ENCODE measurements around the gene KRT77. TPM values are rescaled to one million over a fixed set of nuclear protein-coding genes. Genes with fewer than 3 reads are reported as not detected.

Gene KRT77
- total RNA-seq, 2 experiments from 2014 or later = not detected

- ChIA-PET POLR2A (no interaction called here), CTCF (ENCODE audit: unreplicated experiment) (no interaction called here)
- Histone ChIP-seq H3K4me2 (ENCODE audit: low read length) (peak overlapping the region; percentile 43; the same call in 1 of the 2 replicates), H3K4me3 (ENCODE audit: low read depth, low read length, poor library complexity, severe bottlenecking) (no peak overlapping the region), H3K4me1 (ENCODE audit: insufficient read depth, low read length, poor library complexity, severe bottlenecking) (no peaks in the 10 kb centered on the region), H4K20me1 (ENCODE audit: insufficient read depth, low read length) (no peaks in the 10 kb centered on the region), H3K36me3 (ENCODE audit: insufficient read depth, low read length) (no peaks in the 10 kb centered on the region), H3K27ac (ENCODE audit: low read depth, low read length, poor library complexity, severe bottlenecking) (no peak overlapping the region), H2AFZ (ENCODE audit: low read length) (no peak overlapping the region), H3K9me3 (ENCODE audit: low read length) (no peaks in the 10 kb centered on the region), H3K79me2 (ENCODE audit: insufficient read depth, low read depth, low read length) (no peaks in the 10 kb centered on the region), H3K9me2 (ENCODE audit: insufficient read depth, low read length) (no peaks in the 10 kb centered on the region)
- no TSS peak for BruUV-seq (replicated peaks)
- TF ChIP-seq EZH2phosphoT487 (IDR thresholded peaks at IDR 0.05; ENCODE audit: borderline replicate concordance, low read depth, low read length) = no peak
- no peak for TF ChIP-seq CTCF (conservative IDR thresholded peaks at IDR 0.05; ENCODE audit: low read length)
- intact Hi-C loops (cut with micrococcal nuclease; ENCODE audit: unreplicated experiment) = no loop called here
- DNase-seq (ENCODE audit: low spot score) = peak; percentile 4
Measured at GRCh38 chr12:52691076-52691840, 12.1 kb downstream of the KRT77 start.

DNA sequence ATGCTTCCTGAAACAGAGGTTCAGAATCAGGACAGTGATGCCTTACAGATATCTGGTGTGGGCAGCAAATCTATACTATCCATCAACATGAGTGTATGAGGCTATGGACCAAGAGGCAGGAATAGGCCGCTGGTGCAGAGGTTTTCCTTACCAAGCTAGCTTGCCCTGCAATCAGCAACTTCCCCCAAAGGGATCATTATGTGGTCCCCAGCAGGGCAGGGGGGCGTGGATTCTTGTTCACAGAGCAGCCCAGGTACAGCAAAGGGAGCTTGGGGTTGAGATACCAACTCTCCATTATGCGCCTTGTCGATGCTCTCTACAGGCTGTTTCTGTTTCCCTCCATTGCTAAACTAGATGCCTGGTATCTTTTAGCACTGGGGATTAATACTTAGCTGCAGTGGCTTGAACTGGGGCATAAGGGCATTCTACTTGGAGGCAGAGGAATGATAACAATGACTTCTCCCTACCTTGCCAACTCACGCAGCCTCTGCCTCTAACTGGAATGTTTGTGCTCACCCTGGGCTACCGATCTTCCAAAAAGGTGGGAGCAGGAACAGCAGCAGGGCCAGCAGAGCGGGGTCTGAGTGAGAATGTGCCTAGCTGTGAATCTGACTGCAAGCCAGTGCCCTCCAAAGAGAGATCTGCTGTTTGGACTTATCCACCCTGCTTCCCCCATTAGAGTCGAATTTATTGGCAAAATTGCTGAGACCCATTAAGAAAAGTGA is 12.8 kb downstream of the KRT77 start:
- H3K9me2 ChIP-seq (ENCODE audit: insufficient read depth, low read length) = no peaks in the 10 kb centered on the region
- no peaks in the 10 kb centered on the region for H3K79me2 ChIP-seq (ENCODE audit: insufficient read depth, low read depth, low read length)
- no peaks in the 10 kb centered on the region for H3K36me3 ChIP-seq (ENCODE audit: insufficient read depth, low read length)
- H3K27ac ChIP-seq (ENCODE audit: low read depth, low read length, poor library complexity, severe bottlenecking) = no peak overlapping the region
- no peaks in the 10 kb centered on the region for H3K4me1 ChIP-seq (ENCODE audit: insufficient read depth, low read length, poor library complexity, severe bottlenecking)
- ChIA-PET POLR2A (no interaction called here), CTCF (ENCODE audit: unreplicated experiment) (no interaction called here)
- H4K20me1 ChIP-seq (ENCODE audit: insufficient read depth, low read length) = no peaks in the 10 kb centered on the region
- peak overlapping the region; percentile 43; the same call in 1 of the 2 replicates for H3K4me2 ChIP-seq (ENCODE audit: low read length)
- BruUV-seq (replicated peaks) = no TSS peak
- no peaks in the 10 kb centered on the region for H3K9me3 ChIP-seq (ENCODE audit: low read length)
- no peak for TF ChIP-seq EZH2phosphoT487 (IDR thresholded peaks at IDR 0.05; ENCODE audit: borderline replicate concordance, low read depth, low read length)
- TF ChIP-seq CTCF (conservative IDR thresholded peaks at IDR 0.05; ENCODE audit: low read length) = no peak
- H2AFZ ChIP-seq (ENCODE audit: low read length) = no peak overlapping the region
- intact Hi-C loops (cut with micrococcal nuclease; ENCODE audit: unreplicated experiment) = no loop called here
- no peak for DNase-seq (ENCODE audit: low spot score)
- H3K4me3 ChIP-seq (ENCODE audit: low read depth, low read length, poor library complexity, severe bottlenecking) = no peak overlapping the region

- ChIA-PET CTCF (ENCODE audit: unreplicated experiment) (no interaction called here), POLR2A (no interaction called here)
- no peaks in the 10 kb centered on the region for H4K20me1 ChIP-seq (ENCODE audit: insufficient read depth, low read length)
- intact Hi-C loops (cut with micrococcal nuclease; ENCODE audit: unreplicated experiment) = no loop called here
- H3K4me1 ChIP-seq (ENCODE audit: insufficient read depth, low read length, poor library complexity, severe bottlenecking) = no peaks in the 10 kb centered on the region
- no peak overlapping the region for H2AFZ ChIP-seq (ENCODE audit: low read length)
- H3K9me3 ChIP-seq (ENCODE audit: low read length) = no peaks in the 10 kb centered on the region
- TF ChIP-seq CTCF (conservative IDR thresholded peaks at IDR 0.05; ENCODE audit: low read length) = no peak
- no peak for TF ChIP-seq EZH2phosphoT487 (IDR thresholded peaks at IDR 0.05; ENCODE audit: borderline replicate concordance, low read depth, low read length)
- H3K4me3 ChIP-seq (ENCODE audit: low read depth, low read length, poor library complexity, severe bottlenecking) = no peak overlapping the region
- H3K36me3 ChIP-seq (ENCODE audit: insufficient read depth, low read length) = no peaks in the 10 kb centered on the region
- H3K79me2 ChIP-seq (ENCODE audit: insufficient read depth, low read depth, low read length) = no peaks in the 10 kb centered on the region
- DNase-seq (ENCODE audit: low spot score) = no peak
- no peaks in the 10 kb centered on the region for H3K9me2 ChIP-seq (ENCODE audit: insufficient read depth, low read length)
- no TSS peak for BruUV-seq (replicated peaks)
- H3K27ac ChIP-seq (ENCODE audit: low read depth, low read length, poor library complexity, severe bottlenecking) = no peak overlapping the region
- no peak overlapping the region for H3K4me2 ChIP-seq (ENCODE audit: low read length)
Measured at GRCh38 chr12:52689936-52690335, 13.4 kb downstream of the KRT77 start.

Data from OCI-LY7 (cell line).